A549 treated with AZD2906 at 1 μM for 4 hours (cell line): Measurements from ENCODE around the gene NKX2-4. TPM values are rescaled to one million over a fixed set of nuclear protein-coding genes. Genes with fewer than 3 reads are reported as not detected.

Experiments used
- total RNA-seq: library from RNA; stranded (reverse); fragments of 200-300 nt; extraction: Qiagen RNA extraction; gene quantifications from 5 replicates; pipeline ENCODE4 v1.2.3, GENCODE V29; 2022

NKX2-4 gene
- not detected in 5 replicates for total RNA-seq

GRCh38 chr20:21397341-21398108 is at the start of gene NKX2-4:
TSS of gene NKX2-4 (minus strand) at chr20:21397526. CDS start at chr20:21397399, 127 bp downstream.

Other genes with a start within 250 kb of the NKX2-4 start
- 86.7 to 116 TPM (median 92.9 TPM) in 5 replicates for gene XRN2, start 94.2 kb downstream of the NKX2-4 start, total RNA-seq
- gene NKX2-2, start 116.5 kb upstream of the NKX2-4 start, total RNA-seq, result not detected in 5 replicates